Measurements from ENCODE around the gene KASH5. TPM values are rescaled to one million over a fixed set of nuclear protein-coding genes. Genes with fewer than 3 reads are reported as not detected.
"Not testable (repeated sequence)": the region's sequence is repeated elsewhere in the genome, so short reads cannot be mapped to it uniquely, and the experiment has no call there.

KASH5 gene
- total RNA-seq, 2 experiments from 2014 or later: not detected

DNA sequence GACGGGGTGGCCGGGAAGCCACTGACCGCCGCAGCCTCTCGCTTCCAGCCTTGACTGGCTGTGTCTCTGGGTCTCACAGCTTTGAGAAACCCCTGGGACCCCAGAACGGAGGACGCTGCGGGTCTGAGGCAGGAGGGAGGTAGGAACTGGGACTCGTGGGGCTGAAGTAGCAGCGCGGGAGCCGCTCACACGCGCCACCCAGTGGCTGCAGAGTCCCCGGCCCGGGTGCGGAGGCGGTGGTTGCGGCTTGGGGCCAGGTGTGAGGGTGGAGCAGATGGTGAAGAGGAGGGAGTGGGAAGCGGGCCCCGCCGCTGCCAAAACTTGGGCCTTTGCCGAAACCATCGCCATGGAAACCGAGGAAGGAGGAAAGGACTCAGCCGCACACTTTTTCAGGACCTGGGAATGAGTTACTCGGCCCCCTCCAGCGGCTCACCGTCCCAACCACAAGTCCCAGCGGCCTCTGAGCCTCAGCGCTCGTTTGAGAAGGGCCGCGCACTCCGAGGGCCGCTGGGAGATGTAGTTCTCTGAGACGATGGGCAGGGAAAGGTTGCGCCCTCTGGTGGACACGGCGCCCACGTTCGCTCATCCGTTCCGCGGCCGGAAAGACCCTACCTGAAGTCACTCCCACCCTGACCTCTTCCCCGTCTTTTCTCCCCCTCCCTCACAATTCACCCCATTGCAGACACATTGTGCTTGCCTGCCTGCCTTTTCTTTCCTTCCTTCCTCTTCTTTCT is 55.5 kb downstream of the KASH5 start:
- peak; percentile 88 for ATAC-seq
- Mint-ChIP-seq H3K9me3 (ENCODE audit: insufficient read depth) (no peaks in the 10 kb centered on the region), H3K4me1 (ENCODE audit: low read depth) (peaks cover 60% of the 10 kb centered on the region), H3K27ac (peak overlapping the region; percentile 84), H3K27me3 (ENCODE audit: low read depth) (peaks cover 38% of the 10 kb centered on the region), H3K36me3 (ENCODE audit: low read depth) (peaks cover 23% of the 10 kb centered on the region), H3K4me3 (peak overlapping the region; percentile 78)
- ChIA-PET POLR2A (interaction anchor here (0.6 to 0.7 kb wide), 2 partner anchors 410 to 1631 kb away, joined by 4 to 5 read pairs; no protein-coding TSS in a partner anchor), CTCF (interaction anchor here (0.6 to 4.4 kb wide), 15 partner anchors 8 to 346 kb away, joined by 3 to 40 read pairs (median 4); partner anchors contain the start of genes ALDH16A1, FLT3LG, PIH1D1 and PTH2)
- peak; percentile 96 for DNase-seq

- Mint-ChIP-seq H3K4me3 (peak overlapping the region; percentile 78), H3K27ac (peak overlapping the region; percentile 84), H3K36me3 (ENCODE audit: low read depth) (peaks cover 28% of the 10 kb centered on the region), H3K27me3 (ENCODE audit: low read depth) (peaks cover 33% of the 10 kb centered on the region), H3K4me1 (ENCODE audit: low read depth) (peaks cover 64% of the 10 kb centered on the region)
- CTCF ChIA-PET: interaction anchor here (0.6 to 4.4 kb wide), 7 partner anchors 9 to 176 kb away, joined by 3 to 40 read pairs (median 5); partner anchors contain the start of genes ALDH16A1 and FLT3LG
- POLR2A ChIA-PET; H3K9me3 Mint-ChIP-seq (ENCODE audit: insufficient read depth); DNase-seq; ATAC-seq: not testable (repeated sequence)
Observed at GRCh38 chr19:49444100-49444700, 56.2 kb downstream of the KASH5 start.

DNA sequence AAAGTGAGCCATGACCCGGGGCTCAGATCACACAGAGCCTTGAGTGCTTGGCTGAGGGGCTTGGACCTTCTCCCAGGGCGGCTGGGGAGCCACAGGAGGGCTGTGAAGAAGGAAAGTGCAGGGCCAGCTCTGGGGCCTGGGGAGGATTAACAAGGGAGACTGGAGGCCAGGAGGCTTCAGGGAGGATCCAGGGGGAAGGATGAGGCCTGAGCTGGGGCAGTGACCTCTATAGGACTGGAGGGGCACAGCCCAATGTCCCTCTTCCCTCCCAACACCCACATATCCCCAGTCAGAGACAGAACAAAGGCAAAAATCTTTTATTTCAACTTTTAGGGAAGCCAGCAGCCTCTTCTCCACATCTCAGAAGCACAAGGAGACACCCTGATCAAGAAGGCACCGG is 57.9 kb downstream of the KASH5 start:
- POLR2A ChIA-PET: interaction anchor here (0.6 kb wide), 1 partner anchor 174 kb away, joined by 3 read pairs; no protein-coding TSS in a partner anchor

DNA sequence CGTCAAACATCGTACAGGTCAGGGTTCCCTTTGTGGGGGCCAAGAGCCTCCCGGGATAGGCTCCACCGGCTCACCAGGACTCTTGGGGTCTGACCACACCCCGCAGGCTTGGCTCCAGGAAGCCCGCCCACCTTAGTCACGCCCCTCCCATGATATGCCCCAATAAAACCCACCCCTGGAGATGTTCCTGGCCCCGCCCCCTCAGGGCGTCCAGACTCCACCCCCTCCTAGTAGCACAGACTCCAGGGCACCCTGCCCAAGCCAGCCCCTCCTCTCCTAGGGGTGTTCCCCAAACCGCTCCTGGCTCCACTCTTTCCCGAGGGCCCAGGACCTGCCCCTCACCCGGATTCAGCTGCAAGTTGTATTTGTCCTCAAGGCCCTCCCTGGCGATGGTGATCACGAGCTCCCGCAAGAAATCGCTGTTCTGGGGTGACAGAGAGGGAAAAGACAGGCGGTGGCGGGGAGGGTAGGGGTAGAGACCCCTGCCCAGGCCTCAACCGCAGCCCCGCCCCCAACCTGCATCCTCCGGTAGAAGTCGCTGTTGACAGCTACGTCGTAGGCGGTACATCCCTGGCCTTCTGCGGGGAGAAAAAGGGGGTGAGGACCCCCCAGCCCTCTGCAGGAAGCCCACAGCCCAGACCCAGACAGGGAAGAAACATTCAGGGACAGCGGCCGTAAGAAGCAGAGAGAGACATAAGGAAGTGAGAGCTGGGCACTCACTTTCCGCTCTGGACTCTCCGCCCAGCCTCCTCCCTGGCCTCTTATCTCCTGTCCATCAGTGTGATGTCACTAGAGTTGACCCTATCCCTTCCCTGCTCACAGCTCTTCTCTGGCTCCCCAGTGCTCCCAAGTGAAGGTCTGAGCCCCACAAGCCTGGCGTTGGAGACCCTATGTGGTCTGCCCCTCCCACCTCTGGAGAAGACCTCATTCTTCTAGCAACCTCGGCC is 59.7 kb downstream of the KASH5 start:
- DNase-seq (no peak), ATAC-seq (no peak)
- Mint-ChIP-seq H3K9me3 (ENCODE audit: insufficient read depth) (no peaks in the 10 kb centered on the region), H3K27ac (no peak overlapping the region), H3K27me3 (ENCODE audit: low read depth) (peaks cover under 1% of the 10 kb centered on the region), H3K4me1 (ENCODE audit: low read depth) (peaks cover 70% of the 10 kb centered on the region), H3K36me3 (ENCODE audit: low read depth) (peaks cover 50% of the 10 kb centered on the region), H3K4me3 (no peak overlapping the region)
- POLR2A ChIA-PET: interaction anchor here (0.8 to 1.9 kb wide), 2 partner anchors 23 to 29 kb away, joined by 3 to 5 read pairs; no protein-coding TSS in a partner anchor
- CTCF ChIA-PET: interaction anchor here (1.1 to 3.8 kb wide), 2 partner anchors 28 to 57 kb away, joined by 3 to 13 read pairs; no protein-coding TSS in a partner anchor

More for the DNA sequence above, 57.9 kb downstream of the KASH5 start:
- peaks cover 15% of the 10 kb centered on the region for H3K27me3 Mint-ChIP-seq (ENCODE audit: low read depth)
- H3K4me3 Mint-ChIP-seq: no peak overlapping the region
- no peak overlapping the region for H3K27ac Mint-ChIP-seq
- ATAC-seq (no peak), DNase-seq (no peak)
- H3K9me3 Mint-ChIP-seq (ENCODE audit: insufficient read depth): no peaks in the 10 kb centered on the region
- CTCF ChIA-PET: interaction anchor here (1.3 to 3.8 kb wide), 4 partner anchors 23 to 55 kb away, joined by 3 to 13 read pairs (median 6); partner anchors contain the start of gene FLT3LG
- H3K4me1 Mint-ChIP-seq (ENCODE audit: low read depth): peaks cover 76% of the 10 kb centered on the region
- peaks cover 42% of the 10 kb centered on the region for H3K36me3 Mint-ChIP-seq (ENCODE audit: low read depth)

DNA sequence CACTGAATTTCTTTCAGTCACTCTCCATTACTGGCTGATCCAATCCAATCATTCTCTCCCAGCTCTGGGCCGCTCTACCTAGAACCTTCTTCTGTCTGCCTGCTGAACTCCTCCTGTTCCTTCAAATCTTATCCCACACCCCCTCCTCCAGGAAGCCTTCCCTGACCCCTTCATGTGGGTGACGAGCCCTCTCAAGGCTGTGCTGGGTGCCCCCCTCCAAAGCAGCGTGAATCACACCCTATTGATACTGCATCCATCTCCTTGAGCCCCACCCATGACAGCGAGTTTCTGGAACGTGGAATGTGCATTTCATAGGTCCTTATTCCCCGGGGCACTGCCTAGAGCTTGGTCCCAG is 60.4 kb downstream of the KASH5 start:
- peaks cover 67% of the 10 kb centered on the region for H3K4me1 Mint-ChIP-seq (ENCODE audit: low read depth)
- peaks cover 50% of the 10 kb centered on the region for H3K36me3 Mint-ChIP-seq (ENCODE audit: low read depth)
- H3K4me3 Mint-ChIP-seq: no peak overlapping the region
- DNase-seq: no peak
- no peak for ATAC-seq
- no peak overlapping the region for H3K27ac Mint-ChIP-seq
- no peaks in the 10 kb centered on the region for H3K9me3 Mint-ChIP-seq (ENCODE audit: insufficient read depth)
- POLR2A ChIA-PET: interaction anchor here (0.8 kb wide), 1 partner anchor 28 kb away, joined by 3 read pairs; no protein-coding TSS in a partner anchor
- CTCF ChIA-PET: interaction anchor here (1.1 to 3.8 kb wide), 2 partner anchors 28 to 57 kb away, joined by 3 to 13 read pairs; no protein-coding TSS in a partner anchor
- no peaks in the 10 kb centered on the region for H3K27me3 Mint-ChIP-seq (ENCODE audit: low read depth)

- ATAC-seq (no peak), DNase-seq (no peak)
- Mint-ChIP-seq H3K27ac (peak overlapping the region; percentile 100), H3K27me3 (ENCODE audit: low read depth) (no peaks in the 10 kb centered on the region), H3K36me3 (ENCODE audit: low read depth) (peaks cover 50% of the 10 kb centered on the region), H3K4me3 (peak overlapping the region; percentile 93), H3K9me3 (ENCODE audit: insufficient read depth) (no peaks in the 10 kb centered on the region), H3K4me1 (ENCODE audit: low read depth) (peaks cover 64% of the 10 kb centered on the region)
- CTCF ChIA-PET: interaction anchor here (1.0 to 8.6 kb wide), 3 partner anchors 21 to 183 kb away, joined by 3 to 114 read pairs (median 3); partner anchors contain the start of gene FLT3LG
- POLR2A ChIA-PET: interaction anchor here (1.4 to 5.0 kb wide), 2 partner anchors 20 to 23 kb away, joined by 3 to 62 read pairs; no protein-coding TSS in a partner anchor
Observed at GRCh38 chr19:49450405-49450804, 62.4 kb downstream of the KASH5 start.

GRCh38 chr19:49451430-49452181 is 63.6 kb downstream of the KASH5 start, which contains the start of gene PIH1D1:
Gene PIH1D1, minus strand, starts transcription at chr19:49451814. Its CDS starts 240 bp downstream, at chr19:49451574.
- Mint-ChIP-seq H3K27ac (peak within 1 kb of the TSS; percentile 100), H3K27me3 (ENCODE audit: low read depth) (no peaks in the 10 kb centered on the region), H3K4me3 (peak within 1 kb of the TSS; percentile 93), H3K9me3 (ENCODE audit: insufficient read depth) (no peaks in the 10 kb centered on the region), H3K4me1 (ENCODE audit: low read depth) (peaks cover 62% of the 10 kb centered on the region), H3K36me3 (ENCODE audit: low read depth) (peaks cover 47% of the 10 kb centered on the region)
- ATAC-seq (peak; percentile 67), DNase-seq (peak; percentile 99)
- CTCF ChIA-PET: interaction anchor here (0.6 to 8.6 kb wide), 10 partner anchors 9 to 738 kb away, joined by 3 to 114 read pairs (median 6); partner anchors contain the start of genes FLT3LG and RUVBL2
- POLR2A ChIA-PET: interaction anchor here (0.7 to 5.0 kb wide), 12 partner anchors 9 to 57 kb away, joined by 3 to 62 read pairs (median 4); partner anchors contain the start of genes FLT3LG, RPL13A and RPS11

DNA sequence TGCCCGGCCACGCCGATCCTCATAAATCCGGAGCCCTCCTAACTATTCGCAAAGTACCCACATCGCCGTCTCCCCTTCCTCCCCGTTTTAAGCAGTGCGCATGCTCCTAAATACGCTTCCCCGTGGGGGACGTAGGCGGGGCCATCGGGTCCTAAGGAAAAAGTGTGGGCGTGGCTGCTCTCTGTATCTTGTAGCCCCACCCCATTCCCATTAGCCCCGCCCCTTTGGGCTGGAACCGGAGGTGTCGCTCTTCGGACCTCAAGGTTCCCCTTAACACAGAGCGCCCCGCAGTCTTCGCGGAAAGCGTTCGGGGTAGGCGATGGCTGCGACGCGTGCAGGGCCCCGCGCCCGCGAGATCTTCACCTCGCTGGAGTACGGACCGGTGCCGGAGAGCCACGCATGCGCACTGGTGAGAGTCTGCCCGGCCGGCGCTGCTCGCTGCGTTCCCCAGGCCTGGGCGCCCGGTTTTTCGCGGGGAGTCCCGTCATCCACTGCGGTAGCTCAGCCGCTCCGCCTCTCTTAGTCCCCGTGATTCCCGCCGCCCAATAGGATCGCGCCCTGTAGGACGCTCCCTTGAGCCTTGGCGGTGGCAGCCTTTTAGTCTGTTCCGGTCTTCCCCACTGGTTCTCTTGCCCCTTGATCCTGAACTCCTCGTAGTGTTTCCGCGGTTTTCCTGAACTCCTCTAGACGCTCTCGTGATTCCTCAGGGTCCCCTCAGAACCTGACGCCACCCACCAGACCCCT is 65.1 kb downstream of the KASH5 start, which contains the start of gene ALDH16A1:
Gene ALDH16A1, plus strand, starts transcription at position 213 of the 744 bp plus-strand sequence. Its CDS starts 107 bp downstream, at position 320.
- Mint-ChIP-seq H3K27ac (peak within 1 kb of the TSS; percentile 100), H3K36me3 (ENCODE audit: low read depth) (peaks cover 39% of the 10 kb centered on the region), H3K9me3 (ENCODE audit: insufficient read depth) (no peaks in the 10 kb centered on the region), H3K27me3 (ENCODE audit: low read depth) (no peaks in the 10 kb centered on the region), H3K4me1 (ENCODE audit: low read depth) (peaks cover 50% of the 10 kb centered on the region), H3K4me3 (peak within 1 kb of the TSS; percentile 93)
- peak; percentile 99 for DNase-seq
- peak; percentile 92 for ATAC-seq
- POLR2A ChIA-PET: interaction anchor here (0.9 to 5.0 kb wide), 9 partner anchors 11 to 125 kb away, joined by 3 to 62 read pairs (median 5); partner anchors contain the start of genes FLT3LG and RPL13A
- CTCF ChIA-PET: interaction anchor here (0.6 to 8.6 kb wide), 8 partner anchors 9 to 460 kb away, joined by 3 to 114 read pairs (median 4); partner anchors contain the start of genes FLT3LG and RUVBL2

GRCh38 chr19:49453757-49454240 is 65.8 kb downstream of the KASH5 start:
- ChIA-PET CTCF (interaction anchor here (1.0 to 8.6 kb wide), 6 partner anchors 9 to 93 kb away, joined by 3 to 114 read pairs (median 5); partner anchors contain the start of gene FLT3LG), POLR2A (interaction anchor here (0.9 to 5.0 kb wide), 10 partner anchors 11 to 126 kb away, joined by 3 to 62 read pairs (median 5); partner anchors contain the start of genes FLT3LG and RPL13A)
- peak; percentile 4 for ATAC-seq
- Mint-ChIP-seq H3K27ac (peak overlapping the region; percentile 100), H3K9me3 (ENCODE audit: insufficient read depth) (no peaks in the 10 kb centered on the region), H3K4me1 (ENCODE audit: low read depth) (peaks cover 44% of the 10 kb centered on the region), H3K4me3 (peak overlapping the region; percentile 93), H3K27me3 (ENCODE audit: low read depth) (no peaks in the 10 kb centered on the region), H3K36me3 (ENCODE audit: low read depth) (peaks cover 33% of the 10 kb centered on the region)
- no peak for DNase-seq
